NCI-H187 (cell line): ENCODE measurements around the gene ADGRG6.
"Not testable (repeated sequence)": the region's sequence is repeated elsewhere in the genome, so short reads cannot be mapped to it uniquely, and the experiment has no call there.

ENCODE experiments used
- DNase-seq, 2 experiments: peaks; one replicate each; lab custom pipeline; 2025; lab: John Stamatoyannopoulos, UW

ADGRG6 gene

DNA sequence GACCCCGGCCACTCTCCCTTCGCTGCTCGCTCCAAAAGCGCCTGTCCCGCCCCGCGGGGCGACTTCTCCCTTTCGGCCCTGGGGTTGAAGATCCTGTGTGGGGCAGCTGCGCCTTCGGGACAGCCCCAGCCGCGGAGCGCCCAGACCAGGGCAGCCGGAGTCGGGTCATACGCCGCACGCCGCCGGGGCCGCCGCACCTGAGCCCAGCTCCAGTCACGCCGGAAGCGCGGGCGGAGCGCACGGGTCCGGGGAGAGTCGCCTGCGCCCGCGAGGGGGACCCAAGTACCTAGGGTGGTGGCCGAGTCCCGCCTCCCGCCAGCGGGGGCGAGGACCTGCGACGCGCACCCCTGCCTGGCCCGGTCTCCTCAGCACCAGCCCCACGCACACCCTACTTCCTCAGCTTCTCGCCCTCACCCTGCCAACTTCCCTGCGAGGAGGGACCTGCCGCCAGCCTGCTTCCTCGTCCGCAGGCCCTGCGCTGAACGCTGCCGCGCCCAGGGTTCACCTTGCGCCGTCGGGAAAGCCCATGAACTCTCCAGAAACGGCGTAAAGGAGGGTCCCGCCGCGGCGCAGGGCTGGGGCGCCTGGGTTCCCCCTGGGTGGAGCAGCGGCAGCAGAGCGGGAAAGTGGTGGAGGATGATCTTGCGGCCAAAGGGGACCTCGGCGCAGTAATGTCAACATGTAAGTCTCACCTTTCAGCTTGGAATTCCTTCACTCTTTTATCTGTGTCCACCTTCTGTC, at the start of gene ADGRG6:
Gene ADGRG6, plus strand, starts transcription at position 357 of the 741 bp plus-strand sequence. Its CDS starts 323 bp downstream, at position 680.
- DNase-seq = no peak

DNA sequence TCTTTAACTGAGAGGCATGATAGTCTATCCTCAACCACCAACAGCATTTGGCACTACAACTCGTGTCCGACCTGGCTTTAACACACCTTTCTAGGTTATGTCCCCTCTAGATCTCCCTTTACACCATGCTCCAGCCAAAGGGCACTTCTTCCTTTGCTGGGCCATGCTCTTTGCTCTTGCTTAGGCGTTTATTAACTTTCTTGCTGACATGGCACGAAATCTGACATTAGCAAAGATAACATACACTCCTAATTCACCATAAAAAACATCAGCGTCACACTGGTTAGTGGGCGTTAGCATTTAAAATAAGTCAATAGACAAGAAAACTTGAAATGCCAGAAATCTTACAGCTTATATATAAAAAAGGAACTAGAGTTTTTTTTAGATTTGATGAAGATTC, 47.3 kb upstream of the ADGRG6 start:
- no peak for DNase-seq

DNA sequence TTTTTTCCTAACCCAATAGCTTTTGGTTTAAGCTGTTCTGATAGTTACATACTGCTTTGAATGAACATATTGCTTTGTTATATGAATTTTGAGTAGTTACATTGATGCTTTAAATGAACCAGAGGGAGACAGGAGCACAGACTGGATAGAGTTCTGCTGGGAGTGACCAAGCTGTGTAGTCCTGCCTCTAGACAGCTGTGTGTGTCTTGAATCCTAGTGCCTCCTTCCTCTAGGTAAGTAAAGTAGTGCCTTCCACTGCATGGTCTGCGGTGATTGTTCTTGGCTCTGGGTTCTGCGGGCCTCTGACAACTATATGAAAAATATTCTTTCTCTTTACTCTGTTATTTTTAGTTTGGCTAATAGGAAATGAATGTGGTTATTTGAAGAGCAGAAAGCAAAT, 46.0 kb upstream of the ADGRG6 start:
- no peak for DNase-seq

DNA sequence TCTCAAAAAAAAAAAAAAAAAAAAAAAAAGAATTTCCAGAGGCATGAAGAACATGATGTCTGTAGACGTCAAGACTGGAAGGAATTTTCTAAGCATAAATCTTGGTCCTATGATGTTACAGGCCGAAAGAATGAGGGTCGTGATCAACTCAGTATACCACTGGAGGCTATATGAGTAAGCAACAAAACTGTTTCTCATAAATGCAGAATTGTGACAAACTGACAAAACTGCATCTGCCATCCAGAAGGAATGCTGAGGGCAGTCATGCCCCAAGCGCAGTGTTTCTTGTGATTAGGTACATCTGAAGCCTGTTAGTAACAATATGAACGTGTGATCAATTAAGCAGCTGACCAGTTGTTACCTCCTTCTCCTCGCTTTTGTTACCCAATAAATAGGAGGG, 43.5 kb upstream of the ADGRG6 start:
- no peak for DNase-seq

DNA sequence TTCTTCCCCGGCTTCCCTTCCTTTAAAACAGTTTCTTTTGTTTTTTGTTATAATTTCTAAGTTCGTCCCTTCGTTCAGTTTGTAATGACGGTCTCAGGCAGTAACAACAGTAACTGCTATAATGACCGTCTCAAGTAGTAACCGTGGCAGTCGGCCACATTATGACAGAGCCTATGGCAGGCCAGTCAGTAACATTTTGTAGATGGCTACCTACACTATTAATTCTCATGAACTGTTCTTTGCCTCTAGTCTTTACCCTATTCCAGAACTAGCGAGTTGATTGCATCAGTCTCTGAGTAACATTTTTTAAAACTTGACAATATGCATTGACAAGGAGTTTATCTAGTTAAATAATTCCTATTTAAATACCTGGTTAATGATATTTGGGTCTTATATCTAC, 43.0 kb upstream of the ADGRG6 start:
- no peak for DNase-seq

GRCh38 chr6:142260748-142261147, 41.1 kb upstream of the ADGRG6 start:
- DNase-seq = no peak

- no peak for DNase-seq
Measured at GRCh38 chr6:142262231-142262630, 39.6 kb upstream of the ADGRG6 start.

- DNase-seq = no peak
Measured at GRCh38 chr6:142265476-142265875, 36.3 kb upstream of the ADGRG6 start.

GRCh38 chr6:142266060-142266459, 35.7 kb upstream of the ADGRG6 start:
- no peak for DNase-seq

DNA sequence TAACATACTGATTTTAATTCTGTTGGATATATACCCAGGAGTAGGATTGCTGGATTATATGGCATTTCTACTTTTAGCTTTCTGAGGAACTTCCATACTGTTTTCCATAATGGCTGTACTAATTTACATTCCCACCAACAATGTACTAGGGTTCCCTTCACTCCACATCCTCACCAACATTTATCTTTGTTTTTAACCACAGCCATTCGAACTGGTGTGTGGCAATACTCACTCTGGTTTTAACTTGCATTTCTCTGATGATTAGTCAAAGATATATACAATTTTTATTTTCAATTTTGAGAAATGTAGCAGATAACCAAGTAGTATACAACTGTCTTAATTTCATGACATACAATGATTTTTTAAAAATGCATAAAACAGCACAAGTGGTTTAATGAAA, 30.3 kb upstream of the ADGRG6 start:
- DNase-seq = no peak

DNA sequence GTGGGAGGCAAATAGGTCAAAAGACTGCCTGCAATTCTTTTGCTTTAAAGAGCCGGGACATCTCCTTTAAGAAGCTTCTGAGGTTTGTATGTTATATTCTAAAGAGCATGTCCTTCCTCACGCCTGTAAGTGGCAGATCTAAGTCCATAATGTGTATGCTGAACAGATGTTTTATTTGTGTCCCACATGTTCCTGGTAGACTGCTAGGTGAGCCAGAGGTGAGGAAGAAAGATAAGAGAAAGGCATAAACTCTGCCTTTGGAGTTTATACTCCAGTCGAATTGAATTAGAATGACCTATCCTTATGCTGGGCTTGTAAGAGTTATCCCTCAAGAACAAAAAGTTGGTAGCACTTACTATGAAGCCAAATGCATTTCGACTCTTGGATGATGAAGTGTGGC, 27.2 kb upstream of the ADGRG6 start:
- DNase-seq = no peak

- no peak for DNase-seq
Measured at GRCh38 chr6:142275236-142276006, 26.4 kb upstream of the ADGRG6 start.

DNA sequence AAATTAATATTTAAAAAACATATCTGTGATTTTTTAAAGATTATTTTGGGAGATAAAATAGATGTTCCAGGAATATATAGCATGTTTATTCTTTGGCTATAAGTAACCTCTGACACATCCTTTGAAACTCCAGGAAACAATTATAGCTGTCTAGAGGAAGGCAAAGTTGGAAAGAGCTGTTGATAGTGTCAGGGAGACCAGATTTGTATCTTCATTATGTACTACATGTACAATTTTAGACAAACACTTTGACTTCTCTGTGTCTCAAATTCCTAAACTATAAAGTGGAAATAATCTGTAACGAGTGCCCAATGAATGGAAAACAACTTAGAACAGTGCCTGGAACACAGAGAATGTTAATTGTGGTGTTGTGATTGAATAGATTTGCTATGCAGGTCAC, 25.6 kb upstream of the ADGRG6 start:
- DNase-seq = no peak

DNA sequence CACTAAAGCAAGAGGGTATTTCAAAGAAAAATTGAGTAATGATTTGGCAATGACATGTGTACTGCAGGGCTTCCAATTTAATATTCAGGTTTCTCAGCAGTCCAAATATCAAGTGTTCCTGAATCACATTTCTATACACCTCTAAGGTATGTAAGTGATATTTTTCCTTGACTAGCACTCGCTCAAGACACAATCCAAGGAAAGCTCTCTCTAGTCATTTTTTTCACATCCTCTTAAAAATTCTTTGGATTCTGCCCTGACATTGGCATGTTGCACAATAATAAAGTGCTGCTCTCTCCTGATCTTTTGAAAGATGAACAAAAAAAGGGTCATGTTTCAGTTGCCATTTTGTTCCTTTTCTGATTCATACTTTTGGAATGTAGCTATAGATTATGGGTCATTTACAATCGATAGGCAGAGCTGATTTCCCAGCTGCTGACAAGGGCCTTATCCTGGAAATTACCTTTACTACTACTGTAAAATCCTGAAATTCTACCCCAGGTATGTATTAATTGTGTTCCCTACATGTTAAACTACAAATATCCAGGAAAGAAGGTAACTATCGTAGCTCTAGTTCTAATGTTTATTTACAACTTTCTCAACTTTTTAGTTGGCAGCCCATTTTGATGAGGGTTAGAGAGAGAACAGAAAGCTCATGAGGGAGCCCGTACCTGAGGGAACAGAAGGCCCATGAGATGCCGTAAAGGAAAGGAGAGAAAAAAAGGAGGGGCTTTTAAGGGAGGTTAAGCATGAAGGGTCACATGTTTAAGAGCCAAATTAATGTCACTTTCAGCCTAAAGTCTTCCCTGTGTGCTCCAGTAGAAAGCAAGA, 22.2 kb upstream of the ADGRG6 start:
- DNase-seq = no peak

- DNase-seq = no peak
Measured at GRCh38 chr6:142280265-142280664, 21.5 kb upstream of the ADGRG6 start.

DNA sequence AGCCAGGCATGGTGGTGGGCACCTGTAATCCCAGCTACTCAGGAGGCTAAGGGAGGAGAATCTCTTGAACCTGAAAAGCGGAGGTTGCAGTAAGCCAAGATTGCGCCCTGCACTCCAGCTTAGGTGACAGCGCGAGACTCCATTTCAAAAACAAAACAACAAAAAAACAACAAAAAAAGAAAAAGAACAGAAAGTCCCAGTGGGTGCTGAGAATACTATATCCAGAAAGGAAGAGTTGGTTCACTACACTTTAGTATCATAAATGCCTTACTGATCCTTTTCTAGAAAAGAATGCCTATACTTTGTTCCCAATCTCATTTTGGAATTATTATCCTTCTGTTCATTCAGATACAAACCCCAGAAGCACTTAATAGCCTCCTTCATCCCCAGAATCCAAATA, 20.9 kb upstream of the ADGRG6 start:
- no peak for DNase-seq

GRCh38 chr6:142283138-142283537, 18.7 kb upstream of the ADGRG6 start:
- not testable (repeated sequence) for DNase-seq

DNA sequence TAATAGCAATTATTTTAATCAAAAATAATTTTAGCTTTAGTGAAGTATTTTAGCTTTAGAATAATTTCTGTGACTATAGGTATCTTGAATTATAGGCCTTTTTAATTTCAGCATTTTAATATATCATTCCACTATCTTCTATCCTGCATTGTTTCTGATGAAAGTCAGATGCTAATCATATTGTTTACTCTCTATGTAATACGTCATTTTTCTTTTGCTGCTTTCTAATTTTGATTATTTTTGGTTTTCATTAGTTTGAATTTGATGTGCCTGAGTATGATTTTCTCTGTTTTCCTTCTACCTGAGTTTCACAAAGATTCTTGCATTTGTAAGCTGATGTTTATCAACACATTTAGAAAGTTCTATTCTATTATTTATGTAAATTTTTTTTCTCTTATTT, 17.4 kb upstream of the ADGRG6 start:
- no peak for DNase-seq

- DNase-seq = no peak
Measured at GRCh38 chr6:142285235-142286087, 16.3 kb upstream of the ADGRG6 start.

DNA sequence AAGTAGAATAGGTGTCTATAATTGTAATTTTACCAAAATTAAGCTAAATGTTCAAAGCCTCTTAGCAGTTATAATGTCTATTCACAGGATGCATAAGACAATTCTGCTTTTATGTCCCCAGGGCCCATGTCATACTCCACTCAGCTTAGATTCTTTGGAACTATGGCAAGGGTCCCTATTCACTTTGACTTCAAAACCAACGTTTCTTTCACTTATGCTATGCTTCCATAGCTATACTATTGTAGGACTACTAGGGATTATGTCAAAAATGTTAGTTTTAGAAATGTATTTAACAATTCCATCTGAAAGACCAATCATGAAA, 15.8 kb upstream of the ADGRG6 start:
- DNase-seq = no peak

DNA sequence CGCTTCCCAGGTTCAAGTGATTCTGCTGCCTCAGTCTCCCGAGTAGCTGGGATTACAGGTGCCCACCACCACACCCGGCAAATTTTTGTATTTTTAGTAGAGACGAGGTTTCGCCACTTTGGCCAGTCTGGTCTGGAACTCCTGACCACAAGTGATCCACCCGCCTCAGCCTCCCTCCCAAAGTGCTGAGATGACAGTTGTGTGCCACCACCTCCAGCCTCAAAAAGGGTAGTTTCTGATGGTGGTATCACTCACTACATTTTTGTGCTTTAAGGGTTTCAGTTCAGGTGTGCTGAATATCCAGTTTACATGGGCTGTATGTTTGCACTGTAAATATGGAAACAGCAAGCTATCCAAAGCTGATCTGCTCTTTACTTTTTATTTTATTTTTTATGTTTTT, 12.1 kb upstream of the ADGRG6 start:
- no peak for DNase-seq

- no peak for DNase-seq
Measured at GRCh38 chr6:142290851-142291250, 11.0 kb upstream of the ADGRG6 start.
